GM19099 (cell line): Measurements from ENCODE around the gene DYNAP.

ENCODE experiments used
- POLR2A ChIP-seq: IDR thresholded peaks from 3 replicates; pipeline ENCODE4 v1.6.1; 2011; ENCODE audit warnings: low read depth; ENCODE audit not compliant: insufficient read length; ENCODE audit errors: extremely low read depth

The DYNAP gene

DNA sequence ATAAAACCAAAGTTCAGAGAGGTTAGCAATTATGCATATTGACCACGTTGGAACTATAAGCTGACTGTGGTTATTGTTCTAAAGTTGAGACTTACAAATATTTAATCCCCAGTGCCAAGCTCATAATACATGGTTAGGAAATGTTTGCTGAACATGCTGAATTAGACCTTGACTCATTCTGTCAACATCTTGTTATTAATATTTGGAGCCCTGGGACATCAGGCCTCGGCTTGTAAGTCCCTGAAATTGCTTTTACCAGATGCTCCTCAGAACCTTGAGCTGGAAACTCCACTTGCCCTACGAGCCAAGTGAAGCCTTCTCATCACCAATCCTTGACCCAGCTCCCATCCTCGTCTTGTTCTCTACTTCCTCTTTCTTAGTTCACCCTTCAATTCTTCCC lies 21.2 kb downstream of the DYNAP start:
- no peak for TF ChIP-seq POLR2A

DNA sequence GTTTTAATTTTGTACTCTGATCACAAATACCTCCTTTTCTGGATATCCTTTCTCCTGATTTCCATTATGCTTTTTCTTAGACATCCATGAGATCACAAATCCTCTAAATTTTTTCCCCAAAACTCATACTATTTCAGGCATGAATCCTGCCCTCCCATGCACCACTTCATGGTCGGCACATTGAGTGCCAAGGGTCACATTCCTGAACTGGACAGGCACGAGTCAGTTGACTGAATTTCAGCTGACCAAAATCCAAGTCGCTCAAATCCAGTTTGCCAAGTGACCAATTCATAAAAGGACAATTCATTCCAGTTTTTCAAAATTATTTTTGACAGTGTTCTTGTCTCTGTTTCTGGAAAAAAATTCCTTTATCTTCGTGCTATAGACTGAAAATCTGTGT lies 22.1 kb downstream of the DYNAP start:
- no peak for TF ChIP-seq POLR2A

DNA sequence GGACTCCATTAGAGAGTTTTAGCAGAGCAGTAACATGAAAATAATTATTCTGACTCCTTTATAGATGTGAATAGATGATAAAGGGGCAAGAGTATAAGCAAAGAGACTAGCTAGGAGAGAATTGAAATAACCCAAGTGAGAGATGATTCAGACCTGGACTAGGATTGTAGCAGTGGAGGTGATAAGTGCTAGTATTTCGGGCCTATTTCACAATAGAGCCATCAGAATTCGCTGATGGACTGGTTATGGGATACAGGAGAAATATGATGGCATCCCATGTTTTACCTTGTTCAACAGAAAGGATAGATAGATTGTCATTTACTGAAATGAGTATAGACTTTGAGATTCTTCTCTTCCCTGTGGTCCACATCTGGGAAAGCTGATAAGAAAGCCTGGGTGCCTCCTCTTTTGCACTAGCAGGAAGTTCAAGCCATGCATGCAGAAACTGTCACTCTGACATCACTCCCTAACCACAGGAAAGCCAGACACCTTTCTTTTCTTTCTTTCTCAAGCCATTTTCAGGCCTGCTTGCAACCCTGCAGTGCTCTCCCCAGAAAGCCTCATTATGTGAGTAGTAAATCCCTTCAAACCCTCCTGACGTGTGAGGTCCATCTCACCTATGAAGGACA lies 25.3 kb downstream of the DYNAP start:
- TF ChIP-seq POLR2A: no peak

GRCh38 chr18:54622084-54622483 lies 31.0 kb downstream of the DYNAP start:
- TF ChIP-seq POLR2A: no peak

DNA sequence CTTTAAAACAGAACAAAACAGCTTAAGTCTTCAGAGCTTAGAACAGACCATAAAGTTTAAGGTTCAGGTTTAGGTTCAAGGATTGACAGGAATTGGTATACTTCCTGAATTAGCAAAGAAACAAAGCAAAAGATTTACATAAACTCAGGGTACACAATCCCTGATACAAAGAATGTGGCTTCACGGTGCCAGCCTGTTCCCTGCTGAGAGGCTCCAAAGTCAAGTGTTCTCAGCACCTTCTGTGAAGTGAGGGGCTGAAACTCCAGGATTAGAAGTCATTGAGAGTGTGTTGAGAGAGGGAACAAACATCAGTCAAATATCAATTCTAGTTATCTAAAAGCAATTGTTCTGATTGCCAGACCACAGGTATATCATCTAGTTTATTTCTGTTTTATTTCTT lies 35.7 kb downstream of the DYNAP start:
- TF ChIP-seq POLR2A: no peak

DNA sequence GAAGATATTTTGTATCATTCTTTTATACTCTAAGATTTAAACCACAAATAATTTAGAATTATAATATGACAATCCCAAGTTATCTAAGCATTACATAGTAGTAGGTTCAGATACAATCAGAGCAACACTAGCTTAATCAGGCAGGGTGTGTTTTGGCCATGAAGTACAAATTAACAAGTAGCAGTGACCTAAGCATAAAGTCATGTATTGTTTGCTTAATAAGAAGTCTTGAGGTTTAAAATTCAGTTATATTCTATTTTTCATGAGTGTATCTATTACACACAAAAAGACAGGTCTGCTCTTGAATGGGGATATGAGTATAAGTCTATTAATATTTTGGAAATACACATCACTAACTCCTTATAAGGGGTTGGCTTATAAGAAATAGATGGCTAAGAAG lies 39.9 kb downstream of the DYNAP start:
- TF ChIP-seq POLR2A: no peak

DNA sequence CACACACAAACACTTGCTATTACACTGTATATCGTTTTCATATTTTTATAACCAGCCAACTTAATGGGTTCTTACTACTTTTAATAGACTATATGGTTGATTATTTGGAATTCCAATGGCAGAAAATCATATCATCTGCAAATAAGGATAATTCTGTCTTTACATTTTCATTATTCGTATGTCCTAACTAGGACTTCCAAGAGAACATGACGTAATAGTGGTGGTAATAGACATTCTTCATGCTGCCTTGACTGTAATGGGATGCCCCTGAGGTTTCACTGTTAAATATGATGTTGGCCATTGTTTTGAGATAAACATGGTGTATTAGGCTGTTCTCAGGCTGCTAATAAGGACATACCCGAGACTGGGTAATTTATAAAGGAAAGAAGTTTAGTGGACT lies 45.2 kb downstream of the DYNAP start:
- TF ChIP-seq POLR2A: no peak

- no peak for TF ChIP-seq POLR2A
Measured at GRCh38 chr18:54641734-54642133, 50.7 kb downstream of the DYNAP start.

DNA sequence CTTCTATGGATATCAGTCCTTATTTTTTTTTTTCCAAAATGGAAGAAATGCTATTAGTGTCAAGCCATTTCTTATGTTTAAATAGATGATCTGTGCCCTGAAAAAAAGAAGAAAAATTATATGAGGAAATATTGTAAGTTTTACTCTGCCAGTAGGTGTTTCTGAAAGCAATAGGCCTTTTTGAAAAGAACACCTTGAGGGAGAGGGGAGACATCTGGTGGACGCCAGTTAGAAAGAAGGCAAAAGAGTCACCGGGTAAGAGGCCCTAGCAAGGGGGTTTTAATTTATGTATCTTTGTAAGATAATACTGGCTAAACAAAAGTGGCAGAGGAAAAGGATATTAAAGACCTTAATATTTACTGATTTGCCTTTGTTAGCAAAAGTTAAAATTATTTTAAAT lies 56.1 kb downstream of the DYNAP start:
- TF ChIP-seq POLR2A: no peak
